Measurements from ENCODE around the gene WBP2. TPM values are rescaled to one million over a fixed set of nuclear protein-coding genes. Genes with fewer than 3 reads are reported as not detected.
A peak's percentile ranks its signal among the peaks of the same experiment; 100 is the strongest.

Gene WBP2
- total and polyA plus RNA-seq, 2 of the 13 experiments (the other 11 are each of a cell fraction or from before 2014, with no cell fraction given), result 29.2 to 29.5 TPM

DNA sequence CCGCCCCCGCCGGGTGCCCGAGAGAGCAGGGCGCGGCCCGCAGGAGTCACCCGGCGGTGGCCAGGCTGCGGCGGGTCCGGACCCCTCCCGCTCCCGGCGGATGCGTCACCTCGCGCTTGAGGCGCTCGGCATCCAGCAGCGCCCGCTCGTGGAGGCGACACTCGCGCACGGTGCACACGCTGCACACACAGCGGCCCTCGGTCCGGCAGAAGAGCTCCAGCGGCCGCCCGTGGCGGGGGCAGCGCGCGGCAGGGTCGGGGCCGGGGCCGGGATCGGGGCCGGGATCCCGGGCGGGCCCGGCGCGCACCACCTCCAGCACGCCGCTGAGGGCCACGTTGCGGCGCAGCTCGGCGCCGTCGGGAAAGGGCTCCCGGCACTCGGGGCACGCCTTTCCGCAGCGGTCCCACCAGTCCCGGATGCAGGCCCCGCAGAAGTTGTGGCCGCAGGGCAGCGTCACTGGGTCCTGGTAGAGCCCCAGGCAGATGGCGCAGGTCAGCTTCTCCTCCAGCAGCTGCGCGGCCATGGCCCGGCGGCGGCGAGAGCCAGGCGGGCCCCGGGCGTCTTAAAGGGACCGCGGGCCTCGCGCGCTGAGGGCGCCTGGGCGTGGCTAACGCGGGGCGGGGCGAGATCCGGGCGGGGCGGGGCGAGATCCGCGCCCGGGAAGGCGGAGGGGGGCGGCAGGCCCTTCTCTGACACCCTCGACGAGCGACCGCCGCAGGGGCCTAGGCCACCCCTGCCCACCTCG, 41.5 kb upstream of the WBP2 start, which contains the start of gene TRIM65 (continued):
- no peak for TF ChIP-seq SP2 (CRISPR knock-in tag; IDR thresholded peaks at IDR 0.05)
- TF ChIP-seq, protein P1, sequence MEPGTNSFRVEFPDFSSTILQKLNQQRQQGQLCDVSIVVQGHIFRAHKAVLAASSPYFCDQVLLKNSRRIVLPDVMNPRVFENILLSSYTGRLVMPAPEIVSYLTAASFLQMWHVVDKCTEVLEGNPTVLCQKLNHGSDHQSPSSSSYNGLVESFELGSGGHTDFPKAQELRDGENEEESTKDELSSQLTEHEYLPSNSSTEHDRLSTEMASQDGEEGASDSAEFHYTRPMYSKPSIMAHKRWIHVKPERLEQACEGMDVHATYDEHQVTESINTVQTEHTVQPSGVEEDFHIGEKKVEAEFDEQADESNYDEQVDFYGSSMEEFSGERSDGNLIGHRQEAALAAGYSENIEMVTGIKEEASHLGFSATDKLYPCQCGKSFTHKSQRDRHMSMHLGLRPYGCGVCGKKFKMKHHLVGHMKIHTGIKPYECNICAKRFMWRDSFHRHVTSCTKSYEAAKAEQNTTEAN (CRISPR knock-in tag; conservative IDR thresholded peaks at IDR 0.05), result 0 out of 2 replicates have a peak, but pooled peaks have one; percentile 16
- peak; percentile 67; the same call in 1 of the 2 replicates for TF ChIP-seq ZNF562 (CRISPR knock-in tag; IDR thresholded peaks at IDR 0.05; ENCODE audit: borderline replicate concordance)
- TF ChIP-seq HNRNPK (IDR thresholded peaks at IDR 0.05; ENCODE audit: low read depth, low read length, poor library complexity, severe bottlenecking), result peak; percentile 48
- no peak for TF ChIP-seq ZNF737 (CRISPR knock-in tag; IDR thresholded peaks at IDR 0.05; ENCODE audit: borderline replicate concordance)
- TF ChIP-seq POLR2AphosphoS5 (IDR thresholded peaks at IDR 0.05; ENCODE audit: low read depth, low read length), result peak; percentile 84
- TF ChIP-seq ZNF414 (CRISPR knock-in tag; IDR thresholded peaks at IDR 0.05), result no peak
- TF ChIP-seq AGO2 (optimal IDR thresholded peaks at IDR 0.05; ENCODE audit: low read depth, low read length), result peak; percentile 96
- TF ChIP-seq PITX1 (CRISPR knock-in tag; IDR thresholded peaks at IDR 0.05), result no peak
- TF ChIP-seq ZNF740 (CRISPR knock-in tag; IDR thresholded peaks at IDR 0.05), result 0 out of 2 replicates have a peak, but pooled peaks have one; percentile 12
- peak; percentile 12; the same call in 1 of the 2 replicates for TF ChIP-seq ZNF605 (CRISPR knock-in tag; IDR thresholded peaks at IDR 0.05)
- peak; percentile 79 for TF ChIP-seq SAP130 (CRISPR knock-in tag; IDR thresholded peaks at IDR 0.05; ENCODE audit: low read depth)
- 0 out of 2 replicates have a peak, but pooled peaks have one; percentile 57 for TF ChIP-seq ZNF256 (CRISPR knock-in tag; conservative IDR thresholded peaks at IDR 0.05)
- TF ChIP-seq ZNF543 (CRISPR knock-in tag; IDR thresholded peaks at IDR 0.05), result 0 out of 2 replicates have a peak, but pooled peaks have one; percentile 30
- peak; percentile 71; the same call in 1 of the 2 replicates for TF ChIP-seq ZNF83 (CRISPR knock-in tag; IDR thresholded peaks at IDR 0.05; ENCODE audit: borderline replicate concordance)
- peak; percentile 75 for TF ChIP-seq SALL1 (CRISPR knock-in tag; IDR thresholded peaks at IDR 0.05)
- TF ChIP-seq MTF2 (CRISPR knock-in tag; IDR thresholded peaks at IDR 0.05; ENCODE audit: borderline replicate concordance), result no peak
- TF ChIP-seq ZNF644 (CRISPR knock-in tag; IDR thresholded peaks at IDR 0.05; ENCODE audit: low read depth), result no peak
- TF ChIP-seq ZFP41 (CRISPR knock-in tag; IDR thresholded peaks at IDR 0.05; ENCODE audit: borderline replicate concordance), result 0 out of 2 replicates have a peak, but pooled peaks have one; percentile 15
- 0 out of 2 replicates have a peak, but pooled peaks have one; percentile 54 for TF ChIP-seq ZSCAN31 (CRISPR knock-in tag; IDR thresholded peaks at IDR 0.05; ENCODE audit: low read depth)
- TF ChIP-seq PLRG1 (conservative IDR thresholded peaks at IDR 0.05), result no peak
- TF ChIP-seq ZNF468 (CRISPR knock-in tag; IDR thresholded peaks at IDR 0.05), result 0 out of 2 replicates have a peak, but pooled peaks have one; percentile 26
- TF ChIP-seq ZIK1 (CRISPR knock-in tag; IDR thresholded peaks at IDR 0.05; ENCODE audit: borderline replicate concordance, low read depth), result 0 out of 2 replicates have a peak, but pooled peaks have one; percentile 62
- TF ChIP-seq, protein P2, sequence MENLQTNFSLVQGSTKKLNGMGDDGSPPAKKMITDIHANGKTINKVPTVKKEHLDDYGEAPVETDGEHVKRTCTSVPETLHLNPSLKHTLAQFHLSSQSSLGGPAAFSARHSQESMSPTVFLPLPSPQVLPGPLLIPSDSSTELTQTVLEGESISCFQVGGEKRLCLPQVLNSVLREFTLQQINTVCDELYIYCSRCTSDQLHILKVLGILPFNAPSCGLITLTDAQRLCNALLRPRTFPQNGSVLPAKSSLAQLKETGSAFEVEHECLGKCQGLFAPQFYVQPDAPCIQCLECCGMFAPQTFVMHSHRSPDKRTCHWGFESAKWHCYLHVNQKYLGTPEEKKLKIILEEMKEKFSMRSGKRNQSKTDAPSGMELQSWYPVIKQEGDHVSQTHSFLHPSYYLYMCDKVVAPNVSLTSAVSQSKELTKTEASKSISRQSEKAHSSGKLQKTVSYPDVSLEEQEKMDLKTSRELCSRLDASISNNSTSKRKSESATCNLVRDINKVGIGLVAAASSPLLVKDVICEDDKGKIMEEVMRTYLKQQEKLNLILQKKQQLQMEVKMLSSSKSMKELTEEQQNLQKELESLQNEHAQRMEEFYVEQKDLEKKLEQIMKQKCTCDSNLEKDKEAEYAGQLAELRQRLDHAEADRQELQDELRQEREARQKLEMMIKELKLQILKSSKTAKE (CRISPR knock-in tag; IDR thresholded peaks at IDR 0.05; ENCODE audit: borderline replicate concordance), result peak; percentile 74
- no peak for TF ChIP-seq GZF1 (CRISPR knock-in tag; IDR thresholded peaks at IDR 0.05)
- 0 out of 2 replicates have a peak, but pooled peaks have one; percentile 86 for TF ChIP-seq ZNF234 (CRISPR knock-in tag; conservative IDR thresholded peaks at IDR 0.05)

All from HepG2 (cell line).